ENCODE results near the gene RAPGEF5. TPM values are rescaled to one million over a fixed set of nuclear protein-coding genes. Genes with fewer than 3 reads are reported as not detected.
"Not testable (repeated sequence)": the region's sequence is repeated elsewhere in the genome, so short reads cannot be mapped to it uniquely, and the experiment has no call there.

The RAPGEF5 gene
- total RNA-seq, 1 experiment from 2014 or later = 3.6 TPM

DNA sequence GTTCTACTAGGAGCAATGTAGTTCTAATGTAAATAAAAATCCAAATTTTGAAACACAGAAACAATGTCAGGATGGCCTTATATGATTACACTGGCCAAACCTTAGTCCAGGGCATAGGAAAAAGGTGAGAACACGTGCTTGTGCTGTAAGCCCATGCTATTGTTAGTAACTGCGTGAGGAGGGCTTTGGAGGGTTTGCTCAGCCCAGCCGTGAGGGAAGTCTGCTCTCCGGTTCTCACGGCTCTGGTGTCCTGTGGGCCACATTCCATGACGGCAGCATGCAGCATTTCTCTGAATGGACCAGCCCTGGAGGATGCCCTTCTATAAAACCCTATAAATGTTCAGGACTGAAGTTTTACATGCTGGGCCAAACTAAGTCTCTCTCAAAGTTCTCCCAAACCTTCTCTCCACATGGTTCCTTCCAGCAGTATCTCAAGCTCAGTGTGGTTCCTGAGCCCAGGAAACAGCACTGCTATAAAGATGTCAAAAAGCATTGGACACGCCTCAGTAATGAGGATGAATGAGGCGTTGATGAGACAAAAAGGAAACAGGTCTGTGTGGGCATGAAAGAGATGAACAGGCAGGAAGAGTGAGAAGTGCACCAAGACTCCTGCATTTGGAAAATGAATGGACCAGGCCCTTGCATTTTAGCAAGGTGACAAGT is 236.4 kb downstream of the RAPGEF5 start:
- DNase-seq (ENCODE audit: low read depth) = no peak

- no peak for DNase-seq (ENCODE audit: low read depth)
Measured at GRCh38 chr7:22117222-22117621, 239.7 kb downstream of the RAPGEF5 start.

DNA sequence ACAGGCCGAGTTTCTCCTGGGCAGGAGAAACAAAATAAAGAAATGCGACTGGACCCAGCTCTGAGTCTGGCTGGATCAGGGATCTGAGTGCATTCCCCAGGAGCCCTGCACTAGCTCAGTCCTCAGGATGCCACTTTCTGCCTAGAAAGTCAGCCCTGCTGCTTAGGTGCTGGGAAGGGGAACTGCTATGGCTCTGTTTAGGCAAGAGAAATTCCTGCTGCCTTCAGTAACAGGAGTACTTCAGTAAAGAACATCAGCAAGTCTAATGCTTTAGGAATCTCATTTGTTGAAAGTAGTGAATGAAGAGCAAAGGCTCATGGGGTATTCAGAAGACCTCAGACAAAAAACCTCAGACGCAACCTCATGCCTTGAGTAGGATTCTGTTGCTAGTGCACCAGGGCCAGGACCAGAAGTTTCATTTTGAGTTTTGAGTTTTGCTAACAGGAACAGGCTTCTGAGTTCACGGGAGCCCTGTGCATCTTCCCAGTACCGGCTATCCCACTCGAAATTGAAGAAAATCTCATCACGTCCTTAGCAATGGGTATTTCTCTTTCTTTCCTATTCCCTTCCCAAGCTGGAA is 240.4 kb downstream of the RAPGEF5 start:
- DNase-seq (ENCODE audit: low read depth) = no peak

DNA sequence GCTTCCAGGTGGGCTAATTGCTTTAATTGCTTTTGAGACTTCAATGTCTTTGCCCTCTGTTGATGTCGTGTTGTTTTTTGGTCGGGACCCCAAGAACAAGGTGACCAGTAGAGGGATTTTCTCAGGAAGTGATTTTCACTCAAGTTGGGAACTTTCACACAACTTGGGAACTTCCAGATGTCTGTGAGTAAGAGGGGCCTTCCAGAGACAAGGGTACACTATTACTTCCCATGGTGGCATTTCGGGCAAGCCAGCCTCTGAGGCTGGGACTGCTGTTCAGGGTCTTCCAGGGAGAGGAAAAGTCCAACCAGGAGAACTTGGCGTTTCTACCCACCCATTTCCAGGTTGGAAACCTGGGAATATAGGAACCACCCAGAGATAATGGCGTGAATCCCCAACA is 241.3 kb downstream of the RAPGEF5 start:
- DNase-seq (ENCODE audit: low read depth) = no peak

GRCh38 chr7:22114440-22114981 is 242.4 kb downstream of the RAPGEF5 start:
- DNase-seq (ENCODE audit: low read depth) = no peak

- DNase-seq (ENCODE audit: low read depth) = no peak
Measured at GRCh38 chr7:22113041-22113440, 243.9 kb downstream of the RAPGEF5 start.

- DNase-seq (ENCODE audit: low read depth) = no peak
Measured at GRCh38 chr7:22111661-22112060, 245.3 kb downstream of the RAPGEF5 start.

- no peak for DNase-seq (ENCODE audit: low read depth)
Measured at GRCh38 chr7:22110881-22111280, 246.1 kb downstream of the RAPGEF5 start.

DNA sequence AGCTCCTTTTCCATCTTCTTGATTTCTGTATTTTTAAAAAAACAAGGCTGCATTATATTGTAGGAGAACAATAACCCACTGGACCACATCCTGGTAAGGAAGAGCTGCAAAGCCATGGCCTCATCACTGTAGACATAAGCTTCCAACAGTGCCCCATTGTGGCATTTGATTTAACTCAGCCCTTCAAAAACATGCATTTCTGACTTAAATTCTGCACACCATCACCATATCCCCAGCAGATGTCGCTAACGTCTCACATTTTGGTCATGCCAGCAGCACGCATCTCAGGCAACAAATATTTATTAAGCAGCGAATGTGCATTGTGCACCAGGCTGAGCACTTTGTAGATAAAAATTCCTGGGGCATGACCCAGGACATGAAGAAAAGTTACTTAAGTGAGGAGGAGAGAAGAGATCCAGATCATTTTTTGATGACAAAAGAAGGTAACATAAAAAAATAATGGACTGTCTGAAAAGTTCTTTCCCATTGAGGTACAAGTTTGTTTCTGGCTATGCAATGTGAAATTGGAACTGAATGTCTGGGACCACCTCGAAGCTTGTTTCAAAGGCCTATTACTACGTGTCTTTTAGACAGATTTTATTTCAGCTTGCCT is 246.6 kb downstream of the RAPGEF5 start:
- peak; percentile 82 for DNase-seq (ENCODE audit: low read depth)

DNA sequence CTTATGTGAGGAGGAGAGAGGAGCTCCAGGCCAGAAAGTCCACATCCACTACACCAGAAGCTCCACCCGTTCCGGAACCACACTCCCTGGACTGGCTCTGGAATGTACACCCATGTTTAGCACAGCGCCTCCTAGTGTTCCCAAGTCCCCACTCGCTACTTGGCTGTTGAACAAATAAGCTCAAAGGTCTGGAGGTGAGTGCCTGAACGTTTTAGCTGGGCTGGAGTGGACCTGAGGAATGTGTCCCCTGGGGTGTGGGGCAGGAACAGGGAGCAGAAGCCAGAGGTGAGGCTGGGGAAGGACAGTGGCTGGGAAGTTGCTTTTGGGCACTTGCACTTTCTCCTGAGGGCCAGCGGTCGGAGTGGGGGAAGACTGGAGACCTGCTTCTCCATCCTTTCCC is 247.2 kb downstream of the RAPGEF5 start:
- DNase-seq (ENCODE audit: low read depth) = peak; percentile 51

DNA sequence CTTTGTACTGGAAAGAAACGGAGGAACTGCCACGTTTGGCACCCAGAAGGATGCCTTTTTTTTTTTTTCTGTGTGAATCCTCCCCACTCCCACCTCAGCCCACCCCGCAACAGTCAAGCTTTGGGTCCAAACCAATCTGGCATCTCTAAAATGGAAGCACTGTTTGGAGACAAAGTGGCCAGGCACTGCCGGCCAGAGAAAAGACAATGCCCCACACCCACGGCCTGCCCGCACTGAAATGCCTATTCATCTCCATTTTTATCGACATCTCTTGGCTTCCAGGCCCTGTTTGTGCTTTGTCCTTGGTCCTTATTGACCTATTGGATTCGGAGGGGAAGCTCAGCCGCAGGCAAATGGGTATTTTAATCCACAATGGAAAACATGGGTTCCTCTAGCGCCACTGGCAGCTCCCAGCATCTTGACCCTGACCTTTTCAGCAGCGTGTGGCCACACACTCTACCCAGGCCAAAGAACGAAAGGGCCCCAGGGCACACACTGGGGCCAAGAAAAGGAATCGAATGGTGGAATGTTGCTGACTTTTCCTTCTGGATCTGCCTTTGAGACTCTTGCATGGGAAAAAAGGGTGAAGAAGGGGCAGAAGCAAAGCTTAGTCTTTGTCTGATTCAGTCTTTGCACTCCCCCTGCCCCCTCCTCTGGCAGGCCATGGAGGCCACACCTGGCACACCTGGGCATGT is 248.7 kb downstream of the RAPGEF5 start:
- peak; percentile 53 for DNase-seq (ENCODE audit: low read depth)

DNA sequence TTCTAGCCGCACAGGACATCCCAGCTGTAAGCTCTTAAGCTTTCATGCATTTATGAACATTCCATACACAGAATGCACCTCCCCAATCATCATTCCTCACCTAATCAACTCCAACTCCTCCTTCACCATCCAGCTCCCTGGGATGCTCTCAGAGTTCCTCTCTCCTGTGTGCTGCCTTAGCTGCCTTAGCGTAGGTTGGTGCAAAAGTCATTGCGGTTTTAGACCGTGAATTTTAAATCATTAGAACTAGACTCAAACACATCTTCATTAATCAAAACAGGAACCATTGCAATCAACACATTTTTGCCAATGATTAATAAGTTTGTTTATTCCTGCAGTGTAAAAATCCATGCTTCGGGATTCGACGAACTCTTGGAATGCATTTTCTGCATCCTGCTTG is 251.4 kb downstream of the RAPGEF5 start:
- DNase-seq (ENCODE audit: low read depth) = no peak

DNA sequence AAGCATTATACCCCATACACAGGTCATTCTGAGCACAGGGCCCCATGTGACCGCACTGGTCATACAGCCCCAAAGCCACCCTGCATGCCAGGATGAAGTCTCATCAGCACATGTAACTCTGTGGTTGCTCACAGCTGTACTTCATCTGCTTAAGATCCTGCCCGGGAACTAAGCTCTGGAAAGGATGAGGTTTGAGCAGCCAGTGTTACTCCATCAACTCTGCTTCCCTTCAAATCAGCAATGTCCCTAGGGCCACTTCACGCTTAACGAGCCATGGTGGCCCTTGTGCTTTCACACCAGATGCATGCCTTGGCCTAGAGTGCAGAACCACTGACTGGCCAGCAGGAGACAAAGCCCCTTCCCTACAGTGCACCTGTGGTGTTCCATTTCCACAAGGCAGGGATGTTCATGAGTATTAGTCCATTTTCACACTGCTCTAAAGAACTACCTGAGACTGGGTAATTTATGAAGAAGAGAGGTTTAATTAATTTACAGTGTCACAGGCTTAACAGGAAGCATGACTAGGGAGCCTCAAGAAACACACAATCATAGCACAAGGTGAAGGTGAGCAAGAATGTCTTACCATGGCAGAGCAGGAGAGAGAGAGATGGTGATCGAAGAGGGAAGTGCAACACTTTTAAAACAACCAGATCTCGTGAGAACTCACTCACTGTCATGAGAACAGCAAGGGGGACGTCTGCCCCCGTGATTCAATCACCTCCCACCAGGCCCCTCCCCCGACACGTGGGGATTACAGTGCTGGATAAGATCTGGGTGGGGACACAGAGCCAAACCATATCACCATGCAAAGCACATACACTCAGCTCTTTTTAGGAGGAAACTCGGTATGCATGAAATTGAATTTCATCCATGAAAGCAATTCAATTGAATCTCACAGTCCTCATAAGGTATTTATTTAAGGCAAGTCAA is 262.3 kb downstream of the RAPGEF5 start:
- peak; percentile 82 for DNase-seq (ENCODE audit: low read depth)

GRCh38 chr7:22093936-22094335 is 263.0 kb downstream of the RAPGEF5 start:
- no peak for DNase-seq (ENCODE audit: low read depth)

DNA sequence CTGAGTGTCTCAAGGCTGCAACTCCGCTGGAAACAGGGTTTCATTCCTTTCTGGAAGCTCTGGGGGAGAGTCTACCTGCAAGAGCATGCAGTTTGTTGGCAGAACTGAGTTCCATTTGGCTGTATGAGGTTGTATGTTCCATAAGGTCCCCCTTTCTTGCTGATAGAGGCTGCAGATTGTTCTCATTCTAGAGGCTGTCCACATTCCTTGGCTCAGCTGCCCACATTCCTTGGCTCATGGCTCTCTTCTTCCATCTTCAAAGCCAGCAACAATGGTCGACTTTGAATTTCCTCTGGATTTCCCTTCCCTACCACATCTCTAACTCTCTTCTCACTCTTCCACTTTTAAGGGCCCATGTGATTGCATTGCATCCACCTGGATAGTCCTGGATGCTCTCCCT is 264.0 kb downstream of the RAPGEF5 start:
- peak; percentile 21 for DNase-seq (ENCODE audit: low read depth)

GRCh38 chr7:22090958-22091525 is 265.9 kb downstream of the RAPGEF5 start:
- not testable (repeated sequence) for DNase-seq (ENCODE audit: low read depth)

GRCh38 chr7:22090512-22090911 is 266.4 kb downstream of the RAPGEF5 start:
- DNase-seq (ENCODE audit: low read depth) = no peak

GRCh38 chr7:22090107-22090506 is 266.8 kb downstream of the RAPGEF5 start:
- DNase-seq (ENCODE audit: low read depth) = no peak

- DNase-seq (ENCODE audit: low read depth) = no peak
Measured at GRCh38 chr7:22088827-22089226, 268.1 kb downstream of the RAPGEF5 start.

GRCh38 chr7:22087861-22088260 is 269.1 kb downstream of the RAPGEF5 start:
- DNase-seq (ENCODE audit: low read depth) = no peak

- no peak for DNase-seq (ENCODE audit: low read depth)
Measured at GRCh38 chr7:22083704-22084240, 273.2 kb downstream of the RAPGEF5 start.

Data from RPMI7951 (cell line).